ENCODE measurements around the gene TASP1. TPM values are rescaled to one million over a fixed set of nuclear protein-coding genes. Genes with fewer than 3 reads are reported as not detected.
"Not testable (repeated sequence)": the region's sequence is repeated elsewhere in the genome, so short reads cannot be mapped to it uniquely, and the experiment has no call there.

Gene TASP1
- total RNA-seq, 1 donor from 2014 or later = 4.8 TPM

GRCh38 chr20:13625304-13625979 is 13.3 kb downstream of the TASP1 start:
- no peak for TF ChIP-seq CTCF (conservative IDR thresholded peaks at IDR 0.05; ENCODE audit: low read depth, low read length)
- no peak overlapping the region for H3K4me3 ChIP-seq (ENCODE audit: low read depth, low read length)
- DNase-seq (ENCODE audit: low read depth) = no peak

GRCh38 chr20:13619415-13619814 is 19.3 kb downstream of the TASP1 start:
- H3K4me3 ChIP-seq (ENCODE audit: low read depth, low read length); DNase-seq (ENCODE audit: low read depth): not testable (repeated sequence)

GRCh38 chr20:13618456-13618855 is 20.3 kb downstream of the TASP1 start:
- not testable (repeated sequence) for H3K4me3 ChIP-seq (ENCODE audit: low read depth, low read length); DNase-seq (ENCODE audit: low read depth)

- not testable (repeated sequence) for H3K4me3 ChIP-seq (ENCODE audit: low read depth, low read length); DNase-seq (ENCODE audit: low read depth)
Measured at GRCh38 chr20:13617585-13617984, 21.1 kb downstream of the TASP1 start.

- not testable (repeated sequence) for H3K4me3 ChIP-seq (ENCODE audit: low read depth, low read length); DNase-seq (ENCODE audit: low read depth)
Measured at GRCh38 chr20:13616713-13617112, 22.0 kb downstream of the TASP1 start.

- DNase-seq (ENCODE audit: low read depth) = no peak
- H3K4me3 ChIP-seq (ENCODE audit: low read depth, low read length) = no peak overlapping the region
- no peak for TF ChIP-seq CTCF (conservative IDR thresholded peaks at IDR 0.05; ENCODE audit: low read depth, low read length)
Measured at GRCh38 chr20:13613917-13614316, 24.8 kb downstream of the TASP1 start.

GRCh38 chr20:13611611-13612125 is 27.1 kb downstream of the TASP1 start:
- no peak overlapping the region for H3K4me3 ChIP-seq (ENCODE audit: low read depth, low read length)
- no peak for TF ChIP-seq CTCF (conservative IDR thresholded peaks at IDR 0.05; ENCODE audit: low read depth, low read length)
- DNase-seq (ENCODE audit: low read depth) = no peak

- DNase-seq (ENCODE audit: low read depth) = no peak
- no peak overlapping the region for H3K4me3 ChIP-seq (ENCODE audit: low read depth, low read length)
- TF ChIP-seq CTCF (conservative IDR thresholded peaks at IDR 0.05; ENCODE audit: low read depth, low read length) = no peak
Measured at GRCh38 chr20:13610184-13610583, 28.5 kb downstream of the TASP1 start.

- no peak for TF ChIP-seq CTCF (conservative IDR thresholded peaks at IDR 0.05; ENCODE audit: low read depth, low read length)
- no peak for DNase-seq (ENCODE audit: low read depth)
- H3K4me3 ChIP-seq (ENCODE audit: low read depth, low read length) = no peak overlapping the region
Measured at GRCh38 chr20:13608066-13608465, 30.7 kb downstream of the TASP1 start.

- H3K4me3 ChIP-seq (ENCODE audit: low read depth, low read length); DNase-seq (ENCODE audit: low read depth): not testable (repeated sequence)
Measured at GRCh38 chr20:13593423-13593822, 45.3 kb downstream of the TASP1 start.

Data from epithelial cell of proximal tubule (primary cell).